HEK293 (cell line): Measurements from ENCODE around the gene ATP5F1A.
"Not testable (repeated sequence)": the region's sequence is repeated elsewhere in the genome, so short reads cannot be mapped to it uniquely, and the experiment has no call there.

Experiments used
- CTCF ChIA-PET: fragments of 350-600 bp; formaldehyde crosslinking; extraction: SDS; loops from one replicate; lab custom pipeline; 2021; ENCODE audit warnings: antibody characterized with exemption; lab: Yijun Ruan, JAX
- POLR2A ChIA-PET: fragments of 300-600 bp; formaldehyde crosslinking; extraction: SDS; loops from one replicate; lab custom pipeline; 2020; ENCODE audit warnings: antibody characterized with exemption, inconsistent platforms; lab: Yijun Ruan, JAX
- H3K27ac ChIP-seq: fragments of 200-500 bp; sonication (Bioruptor generic); 2 replicates; pipeline ENCODE4 v1.5.1; 2014; ENCODE audit warnings: low read depth, low read length, control low read depth, inconsistent platforms; ENCODE audit errors: extremely low read depth
- H3K36me3 ChIP-seq, 2 experiments: fragments of 200-500 bp in 1 of 2; sonication (Bioruptor generic) in 1 of 2; 1 replicate in 1 of 2; 2 replicates in 1 of 2; pipeline ENCODE4 v1.5.1; 2014 to 2017; ENCODE audit warnings: inconsistent platforms in 2 of 2, low read length in 2 of 2; ENCODE audit not compliant: control insufficient read depth in 2 of 2, insufficient read depth in 1 of 2
- H3K4me1 ChIP-seq: fragments of 200-500 bp; sonication (Bioruptor generic); 2 replicates; pipeline ENCODE4 v1.5.1; 2014; ENCODE audit warnings: mild to moderate bottlenecking, low read length, inconsistent platforms; ENCODE audit not compliant: control insufficient read depth, insufficient read depth
- H3K4me3 ChIP-seq: 2 replicates; pipeline ENCODE4 v1.5.1; 2011; ENCODE audit warnings: low read depth, mild to moderate bottlenecking, control low read depth, low read length, moderate library complexity
- H3K9me3 ChIP-seq: fragments of 200-500 bp; sonication (Bioruptor generic); 2 replicates; pipeline ENCODE4 v1.5.1; 2014; ENCODE audit warnings: low read depth, low read length, inconsistent platforms; ENCODE audit not compliant: control insufficient read depth, insufficient read depth
- SCRT1 ChIP-seq: fragments of 450-650 bp; formaldehyde crosslinking; IDR thresholded peaks from 2 replicates; pipeline ENCODE4 v1.5.1; 2016; ENCODE audit warnings: missing biosample characterization, missing genetic modification characterization, borderline replicate concordance
- SP2 ChIP-seq: fragments of 450-650 bp; formaldehyde crosslinking; IDR thresholded peaks from 2 replicates; pipeline ENCODE4 v1.5.1; 2016; ENCODE audit warnings: missing biosample characterization, missing genetic modification characterization
- YY2 ChIP-seq: fragments of 450-650 bp; formaldehyde crosslinking; IDR thresholded peaks from 2 replicates; pipeline ENCODE4 v1.5.1; 2016; ENCODE audit warnings: missing biosample characterization, missing genetic modification characterization
- ZBTB17 ChIP-seq: fragments of 450-650 bp; formaldehyde crosslinking; IDR thresholded peaks from 2 replicates; pipeline ENCODE4 v1.5.1; 2016; ENCODE audit warnings: missing biosample characterization, missing genetic modification characterization
- ZIC2 ChIP-seq: fragments of 450-650 bp; formaldehyde crosslinking; IDR thresholded peaks from 2 replicates; pipeline ENCODE4 v1.5.1; 2016; ENCODE audit warnings: missing biosample characterization, missing genetic modification characterization
- ZNF248 ChIP-seq: fragments of 450-650 bp; formaldehyde crosslinking; IDR thresholded peaks from 2 replicates; pipeline ENCODE4 v1.5.1; 2017; ENCODE audit warnings: missing biosample characterization, missing genetic modification characterization
- ZNF521 ChIP-seq: fragments of 450-650 bp; formaldehyde crosslinking; IDR thresholded peaks from 2 replicates; pipeline ENCODE4 v1.5.1; 2017; ENCODE audit warnings: missing biosample characterization, mild to moderate bottlenecking, missing genetic modification characterization
- ZNF76 ChIP-seq: fragments of 450-650 bp; formaldehyde crosslinking; IDR thresholded peaks from 2 replicates; pipeline ENCODE4; 2016; ENCODE audit warnings: low read depth, missing biosample characterization, missing genetic modification characterization, borderline replicate concordance
- TF ChIP-seq, protein P1 (sequence below): fragments of 450-650 bp; formaldehyde crosslinking; conservative IDR thresholded peaks from 2 replicates; pipeline ENCODE4 v1.5.1; 2016; ENCODE audit warnings: low read depth, missing biosample characterization, missing genetic modification characterization
- TF ChIP-seq, protein P2 (sequence below): fragments of 450-650 bp; formaldehyde crosslinking; IDR thresholded peaks from 2 replicates; pipeline ENCODE4 v1.5.1; 2016; ENCODE audit warnings: missing biosample characterization, missing genetic modification characterization

The ATP5F1A gene

DNA sequence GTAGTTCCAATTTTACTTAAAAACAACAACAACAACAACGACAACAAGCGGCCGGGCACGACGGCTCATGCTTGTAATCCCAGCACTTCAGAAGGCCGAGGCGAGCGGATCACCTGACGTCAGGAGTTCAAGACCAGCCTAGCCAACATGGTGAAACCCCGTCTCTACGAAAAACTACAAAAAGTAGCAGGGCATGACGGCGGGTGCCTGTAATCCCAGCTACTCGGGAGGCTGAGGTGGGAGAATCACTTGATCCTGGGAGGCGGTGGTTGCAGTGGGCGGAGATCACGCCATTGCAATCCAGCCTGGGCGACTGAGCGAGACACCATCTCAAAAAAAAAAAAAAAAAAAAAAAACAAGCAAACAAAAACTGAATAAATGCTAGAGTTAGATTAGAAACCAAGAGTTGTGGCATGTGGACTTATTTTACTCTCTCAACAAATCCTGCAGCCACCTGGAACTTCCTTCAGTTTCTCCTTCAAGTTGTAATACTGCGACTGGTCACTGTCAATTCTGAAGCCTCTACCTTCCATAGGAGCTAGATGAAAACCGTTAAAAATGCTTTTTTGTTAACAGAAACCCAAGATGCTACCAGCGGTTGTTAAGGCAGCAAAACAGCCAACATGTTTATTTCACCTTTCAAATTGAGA is 1.3 kb downstream of the ATP5F1A start (continued):
- TF ChIP-seq, protein P1, sequence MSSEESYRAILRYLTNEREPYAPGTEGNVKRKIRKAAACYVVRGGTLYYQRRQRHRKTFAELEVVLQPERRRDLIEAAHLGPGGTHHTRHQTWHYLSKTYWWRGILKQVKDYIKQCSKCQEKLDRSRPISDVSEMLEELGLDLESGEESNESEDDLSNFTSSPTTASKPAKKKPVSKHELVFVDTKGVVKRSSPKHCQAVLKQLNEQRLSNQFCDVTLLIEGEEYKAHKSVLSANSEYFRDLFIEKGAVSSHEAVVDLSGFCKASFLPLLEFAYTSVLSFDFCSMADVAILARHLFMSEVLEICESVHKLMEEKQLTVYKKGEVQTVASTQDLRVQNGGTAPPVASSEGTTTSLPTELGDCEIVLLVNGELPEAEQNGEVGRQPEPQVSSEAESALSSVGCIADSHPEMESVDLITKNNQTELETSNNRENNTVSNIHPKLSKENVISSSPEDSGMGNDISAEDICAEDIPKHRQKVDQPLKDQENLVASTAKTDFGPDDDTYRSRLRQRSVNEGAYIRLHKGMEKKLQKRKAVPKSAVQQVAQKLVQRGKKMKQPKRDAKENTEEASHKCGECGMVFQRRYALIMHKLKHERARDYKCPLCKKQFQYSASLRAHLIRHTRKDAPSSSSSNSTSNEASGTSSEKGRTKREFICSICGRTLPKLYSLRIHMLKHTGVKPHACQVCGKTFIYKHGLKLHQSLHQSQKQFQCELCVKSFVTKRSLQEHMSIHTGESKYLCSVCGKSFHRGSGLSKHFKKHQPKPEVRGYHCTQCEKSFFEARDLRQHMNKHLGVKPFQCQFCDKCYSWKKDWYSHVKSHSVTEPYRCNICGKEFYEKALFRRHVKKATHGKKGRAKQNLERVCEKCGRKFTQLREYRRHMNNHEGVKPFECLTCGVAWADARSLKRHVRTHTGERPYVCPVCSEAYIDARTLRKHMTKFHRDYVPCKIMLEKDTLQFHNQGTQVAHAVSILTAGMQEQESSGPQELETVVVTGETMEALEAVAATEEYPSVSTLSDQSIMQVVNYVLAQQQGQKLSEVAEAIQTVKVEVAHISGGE (tag by site-specific recombination): no peak
- TF ChIP-seq, protein P2, sequence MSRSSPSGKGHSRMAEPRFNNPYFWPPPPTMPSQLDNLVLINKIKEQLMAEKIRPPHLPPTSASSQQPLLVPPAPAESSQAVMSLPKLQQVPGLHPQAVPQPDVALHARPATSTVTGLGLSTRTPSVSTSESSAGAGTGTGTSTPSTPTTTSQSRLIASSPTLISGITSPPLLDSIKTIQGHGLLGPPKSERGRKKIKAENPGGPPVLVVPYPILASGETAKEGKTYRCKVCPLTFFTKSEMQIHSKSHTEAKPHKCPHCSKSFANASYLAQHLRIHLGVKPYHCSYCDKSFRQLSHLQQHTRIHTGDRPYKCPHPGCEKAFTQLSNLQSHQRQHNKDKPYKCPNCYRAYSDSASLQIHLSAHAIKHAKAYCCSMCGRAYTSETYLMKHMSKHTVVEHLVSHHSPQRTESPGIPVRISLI: peak; percentile 61; the same call in 1 of the 2 replicates
- peak; percentile 49 for TF ChIP-seq SP2 (tag by site-specific recombination)
- peak; percentile 63; the same call in 1 of the 2 replicates for TF ChIP-seq ZNF76 (tag by site-specific recombination)
- TF ChIP-seq SCRT1 (tag by site-specific recombination): no peak

DNA sequence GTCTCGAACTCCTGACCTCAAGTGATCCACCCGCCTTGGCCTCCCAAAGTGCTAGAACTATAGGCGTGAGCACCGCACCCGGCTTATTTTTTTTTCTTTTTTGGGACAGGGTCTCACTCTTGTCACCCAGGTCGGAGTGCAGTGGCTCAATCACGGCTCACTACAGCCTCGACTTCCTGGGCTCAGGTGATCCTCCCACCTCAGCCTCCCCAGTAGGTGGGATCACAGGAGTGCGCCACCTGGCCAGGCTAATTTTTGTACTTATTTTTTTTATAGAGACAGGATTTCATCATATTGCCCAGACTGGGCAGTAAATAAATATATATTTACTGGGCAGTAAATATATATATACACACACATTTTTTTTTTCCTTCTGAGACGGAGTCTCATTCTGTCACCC is 2.6 kb downstream of the ATP5F1A start:
- no peaks in the 10 kb centered on the region for H3K9me3 ChIP-seq
- ChIA-PET POLR2A (no interaction called here), CTCF (no interaction called here)
- peaks cover 7% of the 10 kb centered on the region; the same call in 1 of the 2 replicates for H3K4me1 ChIP-seq
- no peak overlapping the region for H3K4me3 ChIP-seq
- no peak overlapping the region for H3K27ac ChIP-seq
- TF ChIP-seq YY2 (tag by site-specific recombination): no peak
- TF ChIP-seq ZIC2 (tag by site-specific recombination): no peak
- TF ChIP-seq, protein P1 (tag by site-specific recombination): no peak
- no peak for TF ChIP-seq ZNF248
- TF ChIP-seq ZBTB17: no peak
- TF ChIP-seq ZNF521 (tag by site-specific recombination): no peak
- peaks cover 43 to 53% of the 10 kb centered on the region in 2 experiments for H3K36me3 ChIP-seq

DNA sequence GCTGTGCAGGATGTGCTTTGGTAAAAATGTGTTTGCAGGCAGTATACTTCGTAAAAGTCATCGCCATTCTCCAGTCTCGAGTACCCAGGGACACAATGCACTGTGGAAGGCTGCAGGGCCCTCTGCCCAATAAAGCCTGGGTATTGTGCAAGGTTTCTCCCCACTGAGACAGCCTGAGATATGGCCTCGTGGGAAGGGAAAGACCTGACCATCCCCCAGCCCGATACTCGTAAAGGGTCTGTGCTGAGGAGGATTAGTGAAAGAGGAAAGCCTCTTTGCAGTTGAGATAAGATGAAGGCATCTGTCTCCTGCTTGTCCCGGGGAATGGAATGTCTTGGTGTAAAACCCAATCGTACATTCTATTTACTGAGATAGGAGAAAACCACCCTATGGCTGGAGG is 9.6 kb downstream of the ATP5F1A start:
- POLR2A ChIA-PET: not testable (repeated sequence)
- CTCF ChIA-PET: interaction anchor here (0.6 kb wide), 1 partner anchor 298 kb away, joined by 4 read pairs; no protein-coding TSS in a partner anchor
- peaks cover 93 to 97% of the 10 kb centered on the region in 2 experiments for H3K36me3 ChIP-seq

DNA sequence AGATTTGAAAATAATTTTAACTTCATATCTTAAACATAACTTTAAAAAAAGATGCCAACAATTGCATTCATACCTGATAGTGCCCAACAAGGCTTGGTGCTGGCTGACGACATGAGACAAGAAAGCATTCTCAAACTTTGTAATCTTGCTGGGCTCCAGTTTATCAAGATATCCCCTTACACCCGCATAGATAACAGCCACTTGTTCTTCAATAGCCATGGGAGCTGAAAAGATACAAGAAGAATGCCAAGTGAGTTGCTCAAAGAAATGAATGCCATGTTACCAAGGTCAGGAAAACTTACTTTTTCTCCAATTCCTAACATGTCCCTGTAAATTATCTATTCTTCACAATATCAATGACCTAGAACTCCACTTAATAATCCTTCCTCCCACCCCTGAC is 13.7 kb downstream of the ATP5F1A start:
- no peaks in the 10 kb centered on the region for H3K4me1 ChIP-seq
- TF ChIP-seq ZBTB17 (no peak), ZNF248 (no peak)
- CTCF ChIA-PET: interaction anchor here (0.6 to 2.2 kb wide), 3 partner anchors 11 to 309 kb away, joined by 3 to 10 read pairs (median 3); no protein-coding TSS in a partner anchor
- peaks cover 91 to 93% of the 10 kb centered on the region in 2 experiments for H3K36me3 ChIP-seq
- no peak overlapping the region for H3K27ac ChIP-seq
- no peaks in the 10 kb centered on the region for H3K9me3 ChIP-seq
- POLR2A ChIA-PET: interaction anchor here (0.9 to 1.3 kb wide), 2 partner anchors 14 to 89 kb away, joined by 3 to 5 read pairs; partner anchors contain the start of gene ATP5F1A
- H3K4me3 ChIP-seq: no peak overlapping the region

More for the DNA sequence above, 9.6 kb downstream of the ATP5F1A start:
- not testable (repeated sequence) for H3K27ac ChIP-seq, H3K4me1 ChIP-seq, H3K4me3 ChIP-seq, H3K9me3 ChIP-seq
